Stimulated activated CD4-positive, alpha-beta T cell treated with anti-CD3 and anti-CD28 coated beads, Interleukin-4, amount 100 ng/mL, for 1 hour (primary cell): ENCODE data around the gene ADARB2.
"Not testable (repeated sequence)": the region's sequence is repeated elsewhere in the genome, so short reads cannot be mapped to it uniquely, and the experiment has no call there.

ENCODE experiments used
- DNase-seq: peaks from one replicate; pipeline ENCODE4 v3.0.0-alpha.2; 2020

ADARB2 gene

GRCh38 chr10:1737222-1738061 lies at the start of gene ADARB2:
TSS of gene ADARB2 (minus strand) at chr10:1737525.
- peak; percentile 17 for DNase-seq

DNA sequence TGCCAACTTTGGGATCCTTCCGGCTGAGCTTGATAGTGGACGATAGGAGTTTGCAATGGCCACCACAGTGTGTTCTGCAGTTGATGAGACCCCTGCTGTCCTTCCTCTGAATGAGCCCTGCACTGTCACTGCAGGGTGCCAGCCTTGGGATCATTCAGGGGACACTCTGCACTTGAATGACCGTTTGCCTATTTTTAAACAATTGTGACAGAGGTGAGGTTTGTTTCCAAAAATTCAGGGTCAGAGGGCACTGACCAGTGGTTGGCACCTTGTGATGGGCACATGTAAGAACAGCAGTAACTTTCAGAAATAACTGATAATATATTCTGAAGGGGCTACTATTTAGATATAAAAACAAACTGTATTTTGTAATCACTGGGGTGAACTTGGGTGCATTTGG lies 48.5 kb upstream of the ADARB2 start:
- no peak for DNase-seq

- DNase-seq: no peak
These were observed 45.5 kb upstream of the ADARB2 start for GRCh38 chr10:1782841-1783240.

- DNase-seq: no peak
These were observed 42.5 kb upstream of the ADARB2 start for GRCh38 chr10:1779796-1780195.

DNA sequence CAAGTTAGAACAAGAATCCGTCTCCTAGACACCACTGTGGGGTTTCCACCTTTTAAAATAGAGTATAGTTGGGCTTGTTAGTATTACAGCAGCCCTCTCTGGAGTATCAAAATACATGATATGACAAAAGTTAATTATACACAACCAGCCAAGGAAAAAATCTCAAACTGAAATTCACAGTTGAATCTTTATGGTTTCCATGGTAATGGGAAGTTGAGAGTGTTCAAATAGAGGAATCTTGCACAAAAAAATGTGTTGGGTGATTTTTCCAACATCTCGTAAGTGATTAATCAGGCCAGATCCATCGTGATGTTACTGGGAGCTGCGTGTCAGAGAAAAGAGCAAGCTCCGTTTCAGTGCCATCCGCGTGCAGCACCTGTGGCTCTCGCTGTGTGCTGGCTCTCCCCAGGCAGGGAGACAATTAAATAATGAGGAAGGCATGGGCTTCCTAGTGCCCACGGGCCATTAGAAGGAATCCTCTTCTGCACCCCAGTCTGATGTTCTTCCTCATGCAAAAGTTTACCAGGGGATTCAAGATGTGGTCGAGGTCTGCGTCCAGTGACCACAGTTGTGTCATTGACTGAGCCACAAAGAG lies 41.1 kb upstream of the ADARB2 start:
- no peak for DNase-seq

- no peak for DNase-seq
These were observed 38.9 kb upstream of the ADARB2 start for GRCh38 chr10:1776127-1776662.

GRCh38 chr10:1774796-1775195 lies 37.5 kb upstream of the ADARB2 start:
- no peak for DNase-seq

DNA sequence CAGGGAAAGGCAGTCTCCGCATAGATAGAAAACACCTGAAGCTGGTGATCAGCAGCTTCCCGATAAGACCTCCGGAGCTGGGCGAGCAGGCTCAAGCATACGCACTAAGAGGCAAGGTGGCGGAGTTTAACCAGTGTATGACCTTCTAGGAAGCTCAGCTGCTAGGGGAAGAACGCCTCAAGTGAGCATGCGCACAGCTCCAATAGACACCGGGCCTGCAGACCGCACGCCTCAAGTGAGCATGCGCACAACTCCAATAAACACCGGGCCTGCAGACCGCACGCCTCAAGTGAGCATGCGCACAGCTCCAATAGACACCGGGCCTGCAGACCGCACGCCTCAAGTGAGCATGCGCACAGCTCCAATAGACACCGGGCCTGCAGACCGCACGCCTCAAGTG lies 35.9 kb upstream of the ADARB2 start:
- DNase-seq: not testable (repeated sequence)

GRCh38 chr10:1766049-1766448 lies 28.7 kb upstream of the ADARB2 start:
- no peak for DNase-seq

DNA sequence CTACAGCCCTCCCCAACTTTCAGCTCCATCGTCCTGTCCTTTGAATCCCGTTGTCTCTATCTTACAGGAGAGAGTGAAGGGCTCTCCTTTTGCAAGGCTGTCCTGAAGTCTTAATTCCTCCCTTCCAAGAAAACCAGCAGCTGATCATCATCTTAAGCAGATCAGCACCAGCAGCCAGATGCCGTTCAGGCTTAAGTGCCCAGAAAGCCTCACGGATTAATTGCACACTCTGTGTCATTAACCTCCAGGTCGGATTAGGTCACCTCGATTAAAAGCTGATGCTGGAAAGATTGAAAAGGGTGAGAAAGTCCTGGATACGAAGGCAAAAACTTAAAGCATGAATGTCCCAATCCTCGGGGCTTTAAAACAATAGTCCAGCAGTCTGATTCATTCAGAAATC lies 24.8 kb upstream of the ADARB2 start:
- no peak for DNase-seq

DNA sequence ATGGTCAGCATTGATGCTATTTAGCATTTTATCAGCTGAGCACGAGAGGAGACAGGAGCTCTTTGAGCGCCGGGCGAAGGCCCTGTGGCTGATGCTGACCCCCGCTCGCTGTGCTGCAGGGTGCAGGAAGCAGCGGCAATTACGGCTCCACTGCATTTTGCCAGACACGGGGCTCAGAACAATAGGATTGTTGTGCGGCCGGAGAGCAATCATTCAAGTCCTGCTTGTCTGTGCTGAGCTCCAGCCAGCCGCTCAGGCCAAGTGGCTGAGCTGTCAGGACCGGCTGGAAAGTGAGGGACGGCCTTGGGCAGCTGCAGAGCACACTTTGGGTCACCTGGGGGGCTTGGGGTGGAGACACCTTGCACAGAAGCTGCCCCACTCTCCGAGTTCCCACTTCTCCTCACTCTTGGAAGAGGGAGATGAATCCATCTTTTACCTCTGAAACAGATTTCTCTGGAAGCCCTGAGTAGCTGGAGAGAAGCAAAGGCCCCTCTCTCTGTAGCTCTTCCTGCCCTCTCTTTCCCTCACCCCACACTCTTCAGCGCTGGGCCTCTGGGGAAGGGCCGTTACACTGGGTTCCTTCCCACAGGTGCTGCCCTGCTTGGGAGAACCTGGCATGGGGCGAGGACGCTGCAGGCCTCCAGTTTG lies 17.3 kb upstream of the ADARB2 start:
- DNase-seq: no peak

GRCh38 chr10:1752153-1752552 lies 14.8 kb upstream of the ADARB2 start:
- DNase-seq: no peak

- no peak for DNase-seq
These were observed 10.3 kb upstream of the ADARB2 start for GRCh38 chr10:1747590-1748157.

- no peak for DNase-seq
These were observed 9.5 kb upstream of the ADARB2 start for GRCh38 chr10:1746796-1747195.

DNA sequence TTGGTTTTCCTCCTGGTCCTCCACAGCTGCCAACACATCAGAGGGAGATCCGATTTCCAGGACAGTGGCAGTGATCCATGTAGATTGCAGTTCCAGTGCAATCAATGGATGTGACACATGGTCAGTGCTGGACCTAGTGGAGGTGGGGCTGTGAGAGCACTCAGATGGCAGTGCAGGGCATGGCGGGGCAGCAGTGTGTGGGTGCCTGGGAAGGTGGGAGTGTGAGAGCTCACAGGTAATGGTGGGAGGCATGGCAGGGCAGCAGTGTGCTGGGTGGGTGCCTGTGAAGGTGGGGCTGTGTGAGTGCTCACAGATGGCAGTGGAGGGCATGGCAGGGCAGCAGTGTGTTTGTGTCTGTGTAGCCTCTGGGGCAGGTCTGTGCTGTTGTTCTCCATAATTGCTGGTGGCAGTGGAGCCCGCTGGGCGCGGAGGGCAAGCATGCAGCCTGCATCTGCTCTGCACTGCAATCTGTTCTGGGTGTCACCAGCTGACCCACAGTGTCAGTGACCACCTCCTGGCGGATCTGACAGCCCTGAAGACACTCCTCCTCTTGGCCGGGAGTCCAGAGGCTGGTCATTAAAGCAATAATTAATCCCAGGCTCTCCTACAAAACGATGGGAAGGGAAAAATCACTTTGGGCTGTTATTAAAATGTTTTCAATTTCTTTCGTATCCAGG lies 8.6 kb upstream of the ADARB2 start:
- no peak for DNase-seq

- DNase-seq: no peak
These were observed 7.2 kb upstream of the ADARB2 start for GRCh38 chr10:1744524-1744923.

DNA sequence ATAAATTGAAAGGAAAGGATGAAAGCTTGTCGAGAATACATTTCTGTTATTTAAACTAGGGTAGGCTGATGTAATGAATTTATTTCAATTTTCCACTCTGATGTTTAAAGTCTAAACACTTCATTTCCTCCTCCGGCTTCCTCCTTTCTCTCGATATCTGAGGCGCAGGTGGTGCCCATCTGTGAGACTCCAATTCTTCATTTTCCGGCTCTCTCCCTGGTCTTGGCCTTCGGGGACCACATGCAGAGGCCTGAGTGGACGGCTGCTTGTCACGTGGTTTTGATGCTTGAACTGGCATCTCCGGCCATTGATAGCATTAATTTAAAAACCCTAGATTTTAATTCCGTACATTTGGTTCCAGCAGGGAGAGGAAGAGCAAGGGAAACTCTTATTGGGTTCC lies 5.8 kb upstream of the ADARB2 start:
- no peak for DNase-seq

DNA sequence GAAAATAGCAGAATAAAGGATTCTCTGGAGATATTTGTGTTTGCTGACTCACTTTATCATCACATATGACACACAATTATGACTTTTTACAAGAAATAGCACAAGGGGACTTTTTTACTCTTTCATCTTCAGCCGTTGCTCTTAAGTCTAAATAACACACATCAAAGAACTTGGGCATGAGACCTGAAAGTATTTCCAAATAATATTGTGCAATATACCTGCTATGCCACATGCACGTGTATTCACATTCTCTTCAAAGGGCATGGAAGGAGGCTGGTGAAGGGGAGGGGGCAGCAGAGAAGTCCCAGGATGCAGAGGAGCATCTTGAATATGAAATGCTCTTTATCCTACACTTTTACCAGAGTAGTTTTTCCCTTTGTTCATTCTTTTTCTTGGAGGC lies 4.1 kb upstream of the ADARB2 start:
- DNase-seq: no peak

DNA sequence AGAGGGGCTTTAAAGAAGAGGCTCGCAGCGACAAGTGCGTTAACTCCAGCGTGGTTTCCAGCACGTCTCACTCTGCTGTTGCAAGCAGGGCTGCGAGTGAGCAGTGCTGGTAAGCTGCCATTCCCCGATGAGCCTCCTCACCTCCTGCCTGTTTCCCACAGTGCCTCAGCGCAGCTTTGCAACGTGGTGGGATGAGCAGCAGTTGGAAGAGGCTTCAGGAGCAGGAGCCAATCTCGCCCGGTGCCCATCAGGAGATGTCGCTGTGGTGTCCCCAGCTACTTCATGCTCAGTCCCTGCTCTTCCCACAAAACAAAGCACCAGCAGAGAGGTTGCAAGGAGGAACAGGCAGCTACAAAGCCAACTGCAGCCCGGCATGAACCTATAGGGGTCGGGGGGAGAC lies 2.4 kb upstream of the ADARB2 start:
- DNase-seq: no peak

- DNase-seq: no peak
These were observed 1.6 kb upstream of the ADARB2 start for GRCh38 chr10:1738950-1739349.

GRCh38 chr10:1736972-1737221 lies 428 bp downstream of the ADARB2 start:
- DNase-seq: no peak

GRCh38 chr10:1736144-1736971 lies 967 bp downstream of the ADARB2 start:
- DNase-seq: no peak
